Measurements from ENCODE around the gene ID4. TPM values are rescaled to one million over a fixed set of nuclear protein-coding genes. Genes with fewer than 3 reads are reported as not detected.

ID4 gene
- total RNA-seq, 1 donor from 2014 or later = 35.2 TPM

- ATAC-seq = peak; percentile 38
- intact Hi-C loops (cut with DNase I) = no loop called here
- Histone ChIP-seq H3K9me3 (no peaks in the 10 kb centered on the region), H3K4me1 (peaks cover 4% of the 10 kb centered on the region), H3K4me3 (no peak overlapping the region), H3K27ac (peak overlapping the region; percentile 62), H3K27me3 (peaks cover 9% of the 10 kb centered on the region), H3K36me3 (no peaks in the 10 kb centered on the region)
- TF ChIP-seq CTCF (IDR thresholded peaks at IDR 0.05) = no peak
- no peak for DNase-seq
Measured at GRCh38 chr6:19833947-19834346, 3.2 kb upstream of the ID4 start.

GRCh38 chr6:19834858-19835257, 2.3 kb upstream of the ID4 start:
- no peak overlapping the region for H3K4me3 ChIP-seq
- intact Hi-C loops (cut with DNase I) = no loop called here
- no peak for DNase-seq

GRCh38 chr6:19835605-19836004, 1.6 kb upstream of the ID4 start:
- ATAC-seq = no peak
- H3K4me1 ChIP-seq = peaks cover 4% of the 10 kb centered on the region
- peaks cover 12% of the 10 kb centered on the region for H3K27me3 ChIP-seq
- no peak overlapping the region for H3K27ac ChIP-seq
- TF ChIP-seq CTCF (IDR thresholded peaks at IDR 0.05) = no peak
- no peaks in the 10 kb centered on the region for H3K36me3 ChIP-seq
- DNase-seq = no peak
- intact Hi-C loops (cut with DNase I) = no loop called here
- no peak overlapping the region for H3K4me3 ChIP-seq
- no peaks in the 10 kb centered on the region for H3K9me3 ChIP-seq

More at GRCh38 chr6:19834858-19835257, 2.3 kb upstream of the ID4 start:
- no peaks in the 10 kb centered on the region for H3K36me3 ChIP-seq
- H3K9me3 ChIP-seq = no peaks in the 10 kb centered on the region
- no peak for ATAC-seq
- peaks cover 12% of the 10 kb centered on the region for H3K27me3 ChIP-seq
- H3K27ac ChIP-seq = no peak overlapping the region
- H3K4me1 ChIP-seq = peaks cover 4% of the 10 kb centered on the region
- no peak for TF ChIP-seq CTCF (IDR thresholded peaks at IDR 0.05)

- intact Hi-C loops (cut with DNase I) = no loop called here
- H3K27me3 ChIP-seq = peaks cover 12% of the 10 kb centered on the region
- H3K27ac ChIP-seq = peak overlapping the region; percentile 85
- H3K4me3 ChIP-seq = peak overlapping the region; percentile 59
- peak; percentile 30 for ATAC-seq
- H3K36me3 ChIP-seq = no peaks in the 10 kb centered on the region
- no peaks in the 10 kb centered on the region for H3K9me3 ChIP-seq
- peak; percentile 80 for DNase-seq
- H3K4me1 ChIP-seq = peaks cover 4% of the 10 kb centered on the region
- no peak for TF ChIP-seq CTCF (IDR thresholded peaks at IDR 0.05)
Measured at GRCh38 chr6:19837511-19838441, 606 bp downstream of the ID4 start.

GRCh38 chr6:19838442-19839236, 1.5 kb downstream of the ID4 start:
- peak overlapping the region; percentile 85 for H3K27ac ChIP-seq
- no peak for TF ChIP-seq CTCF (IDR thresholded peaks at IDR 0.05)
- H3K4me3 ChIP-seq = peak overlapping the region; percentile 59
- ATAC-seq (peak; percentile 65), DNase-seq (peak; percentile 90)
- intact Hi-C loops (cut with DNase I) = no loop called here
- H3K27me3 ChIP-seq = peaks cover 12% of the 10 kb centered on the region
- H3K36me3 ChIP-seq = no peaks in the 10 kb centered on the region
- H3K9me3 ChIP-seq = no peaks in the 10 kb centered on the region
- peaks cover 8% of the 10 kb centered on the region for H3K4me1 ChIP-seq

Data from upper lobe of right lung (tissue), 1 donor.